GM23338 (cell line): ENCODE measurements around the gene PRAF2. TPM values are rescaled to one million over a fixed set of nuclear protein-coding genes. Genes with fewer than 3 reads are reported as not detected.

Source experiments
- ATAC-seq: fragments of 200-7000 bp; cut with Tn5 transposase; 3 replicates; pipeline ENCODE4 v1.9.1; 2020
- DNase-seq: peaks from one replicate; pipeline ENCODE4 v3.0.0-alpha.2; 2015; ENCODE audit warnings: low spot score
- H2AFZ ChIP-seq: fragments of 200-600 bp; sonication (generic); 2 replicates; pipeline ENCODE4 v1.8.0; 2016; ENCODE audit warnings: antibody characterized with exemption, mild to moderate bottlenecking, moderate library complexity
- H3F3A ChIP-seq: fragments of 200-600 bp; sonication (generic); replicated peaks from 2 replicates; pipeline ENCODE4 v1.8.0; 2017; ENCODE audit warnings: antibody characterized with exemption, mixed run types, low read depth
- H3K27ac ChIP-seq: fragments of 200-600 bp; sonication (generic); 2 replicates; pipeline ENCODE4 v1.6.1; 2016; ENCODE audit warnings: low read depth
- H3K27me3 ChIP-seq: fragments of 200-600 bp; sonication (generic); 2 replicates; pipeline ENCODE4 v1.8.0; 2016; ENCODE audit warnings: mild to moderate bottlenecking, mixed run types, moderate library complexity; ENCODE audit not compliant: insufficient read depth
- H3K36me3 ChIP-seq: fragments of 200-600 bp; sonication (generic); 2 replicates; pipeline ENCODE4 v1.8.0; 2016; ENCODE audit warnings: mild to moderate bottlenecking; ENCODE audit not compliant: insufficient read depth
- H3K4me1 ChIP-seq: fragments of 200-600 bp; sonication (generic); 2 replicates; pipeline ENCODE4 v1.8.0; 2016; ENCODE audit warnings: mild to moderate bottlenecking, moderate library complexity; ENCODE audit not compliant: insufficient read depth
- H3K4me2 ChIP-seq: fragments of 200-600 bp; sonication (generic); 2 replicates; pipeline ENCODE4 v1.7.1; 2017; ENCODE audit warnings: mixed run types
- H3K4me3 ChIP-seq: fragments of 200-600 bp; sonication (generic); 2 replicates; pipeline ENCODE4 v1.6.1; 2016; ENCODE audit warnings: mixed run types
- H3K79me2 ChIP-seq: fragments of 200-600 bp; sonication (generic); replicated peaks from 2 replicates; pipeline ENCODE4 v1.8.0; 2017; ENCODE audit warnings: mild to moderate bottlenecking; ENCODE audit not compliant: insufficient read depth
- H3K9me2 ChIP-seq: fragments of 200-600 bp; sonication (generic); 2 replicates; pipeline ENCODE4 v1.8.0; 2017; ENCODE audit not compliant: insufficient read depth
- H4K20me1 ChIP-seq: fragments of 200-600 bp; sonication (generic); replicated peaks from 2 replicates; pipeline ENCODE4 v1.8.0; 2017; ENCODE audit warnings: mild to moderate bottlenecking; ENCODE audit not compliant: insufficient read depth
- H3K27ac Mint-ChIP-seq: 2 replicates; pipeline ENCODE4 v1.8.0; 2020; ENCODE audit warnings: inconsistent platforms, mild to moderate bottlenecking, moderate library complexity, mixed read lengths
- H3K27me3 Mint-ChIP-seq: 3 replicates; pipeline ENCODE4 v1.8.0; 2022; ENCODE audit warnings: low read depth, mild to moderate bottlenecking, moderate library complexity, mixed read lengths, inconsistent platforms; ENCODE audit not compliant: insufficient read depth, poor library complexity
- H3K36me3 Mint-ChIP-seq: 3 replicates; pipeline ENCODE4 v1.8.0; 2021; ENCODE audit warnings: low read depth, mild to moderate bottlenecking, inconsistent platforms, moderate library complexity, mixed read lengths
- H3K4me1 Mint-ChIP-seq: 3 replicates; pipeline ENCODE4 v1.8.0; 2020; ENCODE audit warnings: mild to moderate bottlenecking, inconsistent platforms, mixed read lengths
- H3K4me3 Mint-ChIP-seq: 3 replicates; pipeline ENCODE4 v1.8.0; 2021; ENCODE audit warnings: moderate library complexity, mild to moderate bottlenecking, inconsistent platforms, mixed read lengths
- H3K9me3 Mint-ChIP-seq: 3 replicates; pipeline ENCODE4 v1.8.0; 2020; ENCODE audit warnings: moderate library complexity, mild to moderate bottlenecking, inconsistent platforms, mixed read lengths
- CREB1 ChIP-seq: fragments of 250-450 bp; sonication (Bioruptor Pico); IDR thresholded peaks from 2 replicates; pipeline ENCODE4 v1.5.0; 2020; ENCODE audit warnings: low read depth, mild to moderate bottlenecking, moderate library complexity
- ETS1 ChIP-seq: IDR thresholded peaks from 2 replicates; pipeline ENCODE4 v1.6.1; 2016; ENCODE audit warnings: antibody characterized with exemption
- EZH2 ChIP-seq: fragments of 200-600 bp; sonication (generic); IDR thresholded peaks from one replicate; pipeline ENCODE4 v1.8.0; 2017; ENCODE audit warnings: antibody characterized with exemption, mild to moderate bottlenecking, low read depth; ENCODE audit not compliant: unreplicated experiment
- EZH2phosphoT487 ChIP-seq: fragments of 200-600 bp; sonication (generic); IDR thresholded peaks from one replicate; pipeline ENCODE4 v1.8.1; 2018; ENCODE audit warnings: antibody characterized with exemption; ENCODE audit not compliant: unreplicated experiment
- JUNB ChIP-seq: IDR thresholded peaks from one replicate; pipeline ENCODE4 v1.6.1; 2016; ENCODE audit warnings: antibody characterized with exemption; ENCODE audit not compliant: unreplicated experiment
- NANOG ChIP-seq: IDR thresholded peaks from 2 replicates; pipeline ENCODE4 v1.6.1; 2016; ENCODE audit warnings: antibody characterized with exemption, borderline replicate concordance
- POLR2AphosphoS5 ChIP-seq: IDR thresholded peaks from 2 replicates; pipeline ENCODE4 v1.6.1; 2016; ENCODE audit warnings: antibody characterized with exemption, low read depth
- REST ChIP-seq: IDR thresholded peaks from one replicate; pipeline ENCODE4 v1.6.1; 2018; ENCODE audit warnings: antibody characterized with exemption; ENCODE audit not compliant: unreplicated experiment
- STAT1 ChIP-seq: IDR thresholded peaks from one replicate; pipeline ENCODE4 v1.6.1; 2016; ENCODE audit warnings: antibody characterized with exemption; ENCODE audit not compliant: unreplicated experiment
- ZNF114 ChIP-seq: fragments of 250-450 bp; sonication (Bioruptor Pico); IDR thresholded peaks from 2 replicates; pipeline ENCODE4 v1.5.0; 2020; ENCODE audit warnings: mild to moderate bottlenecking, moderate library complexity
- ZNF331 ChIP-seq: fragments of 250-450 bp; sonication (Bioruptor Pico); IDR thresholded peaks from 2 replicates; pipeline ENCODE4 v1.5.0; 2020; ENCODE audit warnings: low read depth, mild to moderate bottlenecking, moderate library complexity
- polyA plus RNA-seq: library from polyadenylated mRNA; unstranded; fragments of >200 nt; fragmentation: Nextera tagmentation; extraction: Ambion mirVana; gene quantifications from 2 replicates; pipeline ENCODE4 v1.2.1, GENCODE V29; 2016
- total RNA-seq: library from RNA; depleted of rRNA; stranded (reverse); fragments of >200 nt; shearing (Covaris generic); gene quantifications from 2 replicates; pipeline ENCODE4 v1.2.3, GENCODE V29; 2014
- TF ChIP-seq, protein P1 (sequence below): fragments of 250-450 bp; sonication (Bioruptor Pico); IDR thresholded peaks from 2 replicates; pipeline ENCODE4 v1.5.0; 2020; ENCODE audit warnings: mild to moderate bottlenecking, moderate library complexity

The PRAF2 gene
- total and polyA plus RNA-seq, 2 experiments from 2014 or later: 6.3 to 22.1 TPM

- peak; percentile 90 for ATAC-seq
- Histone ChIP-seq H2AFZ (no peak within 1 kb of the TSS), H3K9me2 (no peaks in the 10 kb centered on the region), H3K79me2 (peaks cover 23% of the 10 kb centered on the region), H4K20me1 (no peaks in the 10 kb centered on the region), H3K27me3 (no peaks in the 10 kb centered on the region), H3K27ac (0 out of 2 replicates have a peak within 1 kb of the TSS, but pooled peaks have one; percentile 14), H3F3A (no peaks in the 10 kb centered on the region), H3K4me3 (peak within 1 kb of the TSS; percentile 55), H3K36me3 (no peaks in the 10 kb centered on the region), H3K4me1 (0 out of 2 replicates have a peak, but pooled peaks cover 3% of the 10 kb centered on the region), H3K4me2 (peak within 1 kb of the TSS; percentile 74)
- H3K27me3 Mint-ChIP-seq: no peaks in the 10 kb centered on the region
- H3K4me1 Mint-ChIP-seq: peaks cover 11% of the 10 kb centered on the region
- no peaks in the 10 kb centered on the region for H3K9me3 Mint-ChIP-seq
- peak within 1 kb of the TSS; percentile 48; the same call in 1 of the 2 replicates for H3K27ac Mint-ChIP-seq
- H3K36me3 Mint-ChIP-seq: peaks cover 16% of the 10 kb centered on the region; the same call in 2 of the 3 replicates
- peak within 1 kb of the TSS; percentile 78 for H3K4me3 Mint-ChIP-seq
- TF ChIP-seq ETS1 (no peak), POLR2AphosphoS5 (no peak), NANOG (no peak), EZH2phosphoT487 (no peak), REST (no peak), ZNF114 (CRISPR knock-in tag) (no peak), ZNF331 (CRISPR knock-in tag) (no peak), JUNB (no peak), STAT1 (no peak), CREB1 (CRISPR knock-in tag) (no peak), EZH2 (no peak)
- TF ChIP-seq, protein P1, sequence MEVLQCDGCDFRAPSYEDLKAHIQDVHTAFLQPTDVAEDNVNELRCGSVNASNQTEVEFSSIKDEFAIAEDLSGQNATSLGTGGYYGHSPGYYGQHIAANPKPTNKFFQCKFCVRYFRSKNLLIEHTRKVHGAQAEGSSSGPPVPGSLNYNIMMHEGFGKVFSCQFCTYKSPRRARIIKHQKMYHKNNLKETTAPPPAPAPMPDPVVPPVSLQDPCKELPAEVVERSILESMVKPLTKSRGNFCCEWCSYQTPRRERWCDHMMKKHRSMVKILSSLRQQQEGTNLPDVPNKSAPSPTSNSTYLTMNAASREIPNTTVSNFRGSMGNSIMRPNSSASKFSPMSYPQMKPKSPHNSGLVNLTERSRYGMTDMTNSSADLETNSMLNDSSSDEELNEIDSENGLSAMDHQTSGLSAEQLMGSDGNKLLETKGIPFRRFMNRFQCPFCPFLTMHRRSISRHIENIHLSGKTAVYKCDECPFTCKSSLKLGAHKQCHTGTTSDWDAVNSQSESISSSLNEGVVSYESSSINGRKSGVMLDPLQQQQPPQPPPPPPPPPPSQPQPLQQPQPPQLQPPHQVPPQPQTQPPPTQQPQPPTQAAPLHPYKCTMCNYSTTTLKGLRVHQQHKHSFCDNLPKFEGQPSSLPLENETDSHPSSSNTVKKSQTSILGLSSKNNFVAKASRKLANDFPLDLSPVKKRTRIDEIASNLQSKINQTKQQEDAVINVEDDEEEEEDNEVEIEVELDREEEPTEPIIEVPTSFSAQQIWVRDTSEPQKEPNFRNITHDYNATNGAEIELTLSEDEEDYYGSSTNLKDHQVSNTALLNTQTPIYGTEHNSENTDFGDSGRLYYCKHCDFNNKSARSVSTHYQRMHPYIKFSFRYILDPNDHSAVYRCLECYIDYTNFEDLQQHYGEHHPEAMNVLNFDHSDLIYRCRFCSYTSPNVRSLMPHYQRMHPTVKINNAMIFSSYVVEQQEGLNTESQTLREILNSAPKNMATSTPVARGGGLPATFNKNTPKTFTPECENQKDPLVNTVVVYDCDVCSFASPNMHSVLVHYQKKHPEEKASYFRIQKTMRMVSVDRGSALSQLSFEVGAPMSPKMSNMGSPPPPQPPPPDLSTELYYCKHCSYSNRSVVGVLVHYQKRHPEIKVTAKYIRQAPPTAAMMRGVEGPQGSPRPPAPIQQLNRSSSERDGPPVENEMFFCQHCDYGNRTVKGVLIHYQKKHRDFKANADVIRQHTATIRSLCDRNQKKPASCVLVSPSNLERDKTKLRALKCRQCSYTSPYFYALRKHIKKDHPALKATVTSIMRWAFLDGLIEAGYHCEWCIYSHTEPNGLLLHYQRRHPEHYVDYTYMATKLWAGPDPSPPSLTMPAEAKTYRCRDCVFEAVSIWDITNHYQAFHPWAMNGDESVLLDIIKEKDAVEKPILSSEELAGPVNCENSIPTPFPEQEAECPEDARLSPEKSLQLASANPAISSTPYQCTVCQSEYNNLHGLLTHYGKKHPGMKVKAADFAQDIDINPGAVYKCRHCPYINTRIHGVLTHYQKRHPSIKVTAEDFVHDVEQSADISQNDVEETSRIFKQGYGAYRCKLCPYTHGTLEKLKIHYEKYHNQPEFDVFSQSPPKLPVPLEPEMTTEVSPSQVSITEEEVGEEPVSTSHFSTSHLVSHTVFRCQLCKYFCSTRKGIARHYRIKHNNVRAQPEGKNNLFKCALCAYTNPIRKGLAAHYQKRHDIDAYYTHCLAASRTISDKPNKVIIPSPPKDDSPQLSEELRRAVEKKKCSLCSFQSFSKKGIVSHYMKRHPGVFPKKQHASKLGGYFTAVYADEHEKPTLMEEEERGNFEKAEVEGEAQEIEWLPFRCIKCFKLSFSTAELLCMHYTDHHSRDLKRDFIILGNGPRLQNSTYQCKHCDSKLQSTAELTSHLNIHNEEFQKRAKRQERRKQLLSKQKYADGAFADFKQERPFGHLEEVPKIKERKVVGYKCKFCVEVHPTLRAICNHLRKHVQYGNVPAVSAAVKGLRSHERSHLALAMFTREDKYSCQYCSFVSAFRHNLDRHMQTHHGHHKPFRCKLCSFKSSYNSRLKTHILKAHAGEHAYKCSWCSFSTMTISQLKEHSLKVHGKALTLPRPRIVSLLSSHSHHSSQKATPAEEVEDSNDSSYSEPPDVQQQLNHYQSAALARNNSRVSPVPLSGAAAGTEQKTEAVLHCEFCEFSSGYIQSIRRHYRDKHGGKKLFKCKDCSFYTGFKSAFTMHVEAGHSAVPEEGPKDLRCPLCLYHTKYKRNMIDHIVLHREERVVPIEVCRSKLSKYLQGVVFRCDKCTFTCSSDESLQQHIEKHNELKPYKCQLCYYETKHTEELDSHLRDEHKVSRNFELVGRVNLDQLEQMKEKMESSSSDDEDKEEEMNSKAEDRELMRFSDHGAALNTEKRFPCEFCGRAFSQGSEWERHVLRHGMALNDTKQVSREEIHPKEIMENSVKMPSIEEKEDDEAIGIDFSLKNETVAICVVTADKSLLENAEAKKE (CRISPR knock-in tag): no peak
- DNase-seq: peak; percentile 62
These were observed 15.0 kb downstream of the PRAF2 start, which contains the start of gene CCDC120 for GRCh38 chrX:49058794-49059193. Gene CCDC120, plus strand, starts transcription at chrX:49058999. Its CDS starts 3,043 bp downstream, at chrX:49062042.
